SU-DHL-6 (cell line): ENCODE data around the gene NELL1.

ENCODE experiments used
- H2AFZ ChIP-seq: fragments of 200-600 bp; sonication (generic); 2 replicates; pipeline ENCODE4 v1.6.1; 2014; ENCODE audit warnings: low read depth, mild to moderate bottlenecking, moderate library complexity, mixed read lengths, antibody characterized with exemption, low read length; ENCODE audit not compliant: severe bottlenecking
- H3F3A ChIP-seq: fragments of 200-600 bp; shearing (Covaris generic); 2 replicates; pipeline ENCODE4 v1.6.0; 2016; ENCODE audit warnings: antibody characterized with exemption, mild to moderate bottlenecking; ENCODE audit not compliant: insufficient read depth
- H3K27ac ChIP-seq: fragments of 200-600 bp; sonication (generic); 2 replicates; pipeline ENCODE4 v1.5.1; 2016; ENCODE audit warnings: low read depth, mild to moderate bottlenecking, low read length, moderate library complexity, mixed read lengths
- H3K27me3 ChIP-seq: fragments of 200-600 bp; sonication (generic), shearing (Covaris generic); 2 replicates; pipeline ENCODE4 v1.6.0; 2014; ENCODE audit warnings: mild to moderate bottlenecking, low read length
- H3K36me3 ChIP-seq: fragments of 200-600 bp; sonication (generic); 2 replicates; pipeline ENCODE4 v1.6.1; 2014; ENCODE audit warnings: mild to moderate bottlenecking, low read length, mixed read lengths
- H3K4me2 ChIP-seq: fragments of 300-600, 200-600 bp; shearing (Covaris generic), sonication (generic); 2 replicates; pipeline ENCODE4 v1.6.0; 2014; ENCODE audit warnings: low read length, low read depth, mild to moderate bottlenecking; ENCODE audit not compliant: poor library complexity, severe bottlenecking
- H3K4me3 ChIP-seq: fragments of 200-600 bp; sonication (generic); 2 replicates; pipeline ENCODE4 v1.5.1; 2014; ENCODE audit warnings: antibody characterized with exemption, low read length, mild to moderate bottlenecking, mixed read lengths; ENCODE audit not compliant: insufficient read depth, poor library complexity, severe bottlenecking
- H3K79me2 ChIP-seq: fragments of 200-600 bp; sonication (generic); 2 replicates; pipeline ENCODE4 v1.6.1; 2014; ENCODE audit warnings: mild to moderate bottlenecking, low read length, moderate library complexity; ENCODE audit not compliant: insufficient read depth
- H3K9ac ChIP-seq: fragments of 200-600 bp; sonication (generic); 2 replicates; pipeline ENCODE4 v1.7.0; 2014; ENCODE audit warnings: mild to moderate bottlenecking, low read length
- H3K9me2 ChIP-seq: fragments of 200-600 bp; sonication (generic); replicated peaks from 2 replicates; pipeline ENCODE4 v1.6.1; 2014; ENCODE audit warnings: low read length; ENCODE audit not compliant: insufficient read depth
- H3K9me3 ChIP-seq: fragments of 200-600 bp; sonication (generic); 2 replicates; pipeline ENCODE4 v1.6.1; 2014; ENCODE audit warnings: low read length, mixed read lengths; ENCODE audit not compliant: insufficient read depth
- H4K20me1 ChIP-seq: fragments of 200-600 bp; sonication (generic); 2 replicates; pipeline ENCODE4 v1.6.1; 2014; ENCODE audit warnings: low read depth, mild to moderate bottlenecking, antibody characterized with exemption, low read length, moderate library complexity, mixed read lengths
- CTCF ChIP-seq: fragments of 200-600 bp; sonication (generic); IDR thresholded peaks from one replicate; pipeline ENCODE4 v1.5.1; 2017; ENCODE audit warnings: antibody characterized with exemption, mild to moderate bottlenecking, low read length, moderate library complexity; ENCODE audit not compliant: insufficient read depth, poor library complexity, severe bottlenecking
- EZH2phosphoT487 ChIP-seq: fragments of 200-600 bp; sonication (generic), shearing (Covaris generic); conservative IDR thresholded peaks from 2 replicates; pipeline ENCODE4 v1.6.1; 2018; ENCODE audit warnings: mild to moderate bottlenecking, antibody characterized with exemption, low read length, moderate library complexity, mixed read lengths

Gene NELL1

GRCh38 chr11:20880094-20880493 is 210.7 kb downstream of the NELL1 start:
- H3K4me3 ChIP-seq: no peak overlapping the region
- no peak overlapping the region for H2AFZ ChIP-seq
- no peaks in the 10 kb centered on the region for H3K9me2 ChIP-seq
- H3K27me3 ChIP-seq: no peaks in the 10 kb centered on the region
- no peak for TF ChIP-seq CTCF
- no peak for TF ChIP-seq EZH2phosphoT487
- H3K9ac ChIP-seq: no peak overlapping the region
- no peaks in the 10 kb centered on the region for H3F3A ChIP-seq
- no peak overlapping the region for H3K27ac ChIP-seq
- no peaks in the 10 kb centered on the region for H4K20me1 ChIP-seq
- no peaks in the 10 kb centered on the region for H3K79me2 ChIP-seq
- H3K36me3 ChIP-seq: no peaks in the 10 kb centered on the region
- H3K4me2 ChIP-seq: no peak overlapping the region
- no peaks in the 10 kb centered on the region for H3K9me3 ChIP-seq

GRCh38 chr11:20881328-20882079 is 212.1 kb downstream of the NELL1 start:
- TF ChIP-seq EZH2phosphoT487 (no peak), CTCF (no peak)
- no peaks in the 10 kb centered on the region for H3K9me3 ChIP-seq
- H3K9me2 ChIP-seq: no peaks in the 10 kb centered on the region
- H2AFZ ChIP-seq: no peak overlapping the region
- H3K36me3 ChIP-seq: no peaks in the 10 kb centered on the region
- H3K4me2 ChIP-seq: no peak overlapping the region
- no peak overlapping the region for H3K4me3 ChIP-seq
- H3K27me3 ChIP-seq: no peaks in the 10 kb centered on the region
- no peak overlapping the region for H3K9ac ChIP-seq
- H3K79me2 ChIP-seq: no peaks in the 10 kb centered on the region
- no peaks in the 10 kb centered on the region for H4K20me1 ChIP-seq
- no peaks in the 10 kb centered on the region for H3F3A ChIP-seq
- H3K27ac ChIP-seq: no peak overlapping the region

- Histone ChIP-seq H4K20me1 (no peaks in the 10 kb centered on the region), H3K4me3 (no peak overlapping the region)
Measured at GRCh38 chr11:20887137-20887536, 217.8 kb downstream of the NELL1 start.

More at GRCh38 chr11:20887137-20887536, 217.8 kb downstream of the NELL1 start:
- H3K27ac ChIP-seq: no peak overlapping the region
- no peak overlapping the region for H3K9ac ChIP-seq
- no peaks in the 10 kb centered on the region for H3K9me2 ChIP-seq
- H3K79me2 ChIP-seq: no peaks in the 10 kb centered on the region
- no peak overlapping the region for H3K4me2 ChIP-seq
- no peaks in the 10 kb centered on the region for H3K9me3 ChIP-seq
- no peaks in the 10 kb centered on the region for H3K36me3 ChIP-seq
- no peak for TF ChIP-seq CTCF
- no peaks in the 10 kb centered on the region for H3K27me3 ChIP-seq
- no peaks in the 10 kb centered on the region for H3F3A ChIP-seq
- no peak overlapping the region for H2AFZ ChIP-seq
